GM12878 (cell line): ENCODE data around the gene CLK2. TPM values are rescaled to one million over a fixed set of nuclear protein-coding genes. Genes with fewer than 3 reads are reported as not detected.

Experiments
- BRCA1 ChIP-seq: IDR thresholded peaks from 2 replicates; pipeline ENCODE4 v1.6.1; 2011; ENCODE audit warnings: low read depth, low read length, improper control_type of control experiment
- CHD1 ChIP-seq: IDR thresholded peaks from 2 replicates; pipeline ENCODE4 v1.6.1; 2012; ENCODE audit warnings: low read depth, low read length, improper control_type of control experiment
- CHD4 ChIP-seq: fragments of 200-600 bp; sonication (generic); IDR thresholded peaks from 2 replicates; pipeline ENCODE4 v1.6.1; 2016; ENCODE audit warnings: mild to moderate bottlenecking
- EGR1 ChIP-seq, 2 experiments: IDR thresholded peaks; 1 replicate in 1 of 2; 2 replicates in 1 of 2; pipeline ENCODE4 v1.6.1; 2011 to 2012; ENCODE audit warnings: low read depth in 2 of 2, low read length in 2 of 2, borderline replicate concordance in 1 of 2, mild to moderate bottlenecking in 1 of 2, moderate library complexity in 1 of 2
- EP300 ChIP-seq, 2 experiments: fragments of 150-350 bp in 1 of 2; IDR thresholded peaks; 2 replicates each; pipeline ENCODE4 v1.6.1; 2011 to 2012; ENCODE audit warnings: low read depth in 2 of 2, low read length in 2 of 2, borderline replicate concordance in 1 of 2, improper control_type of control experiment in 1 of 2, inconsistent platforms in 1 of 2; ENCODE audit not compliant: control insufficient read depth in 1 of 2
- HCFC1 ChIP-seq: fragments of 150-350 bp; IDR thresholded peaks from 2 replicates; pipeline ENCODE4 v1.6.1; 2014; ENCODE audit warnings: low read length
- HDAC2 ChIP-seq: fragments of 200-600 bp; sonication (generic); IDR thresholded peaks from 2 replicates; pipeline ENCODE4 v1.6.1; 2017
- MTA3 ChIP-seq: IDR thresholded peaks from 2 replicates; pipeline ENCODE4 v1.6.1; 2012; ENCODE audit warnings: low read length, inconsistent platforms, borderline replicate concordance
- NFYA ChIP-seq: IDR thresholded peaks from 2 replicates; pipeline ENCODE4 v1.6.1; 2011; ENCODE audit warnings: low read depth, mild to moderate bottlenecking, low read length, improper control_type of control experiment, borderline replicate concordance
- NR2C2 ChIP-seq: IDR thresholded peaks from 2 replicates; pipeline ENCODE4 v1.6.1; 2011; ENCODE audit warnings: borderline replicate concordance, low read depth; ENCODE audit not compliant: control insufficient read depth, insufficient read length
- SP1 ChIP-seq: IDR thresholded peaks from one replicate; pipeline ENCODE4 v1.6.1; 2011; ENCODE audit warnings: low read depth, low read length
- SUPT20H ChIP-seq: IDR thresholded peaks from 2 replicates; pipeline ENCODE4 v1.6.1; 2011; ENCODE audit warnings: low read depth, mild to moderate bottlenecking, low read length, moderate library complexity, borderline replicate concordance; ENCODE audit not compliant: control insufficient read depth
- TBL1XR1 ChIP-seq: IDR thresholded peaks from 2 replicates; pipeline ENCODE4 v1.6.1; 2012; ENCODE audit warnings: low read depth, low read length, improper control_type of control experiment
- TCF3 ChIP-seq: IDR thresholded peaks from 2 replicates; pipeline ENCODE4 v1.6.1; 2012; ENCODE audit warnings: low read depth, mild to moderate bottlenecking, low read length, borderline replicate concordance; ENCODE audit not compliant: insufficient read depth
- ZNF217 ChIP-seq: fragments of 450-650 bp; IDR thresholded peaks from 2 replicates; pipeline ENCODE4 v1.6.1; 2017; ENCODE audit warnings: antibody characterized with exemption, mild to moderate bottlenecking
- polyA plus RNA-seq, 11 experiments: library from polyadenylated mRNA; depleted of rRNA in 4 of 11; unstranded in 6 of 11; stranded (reverse) in 5 of 11; fragments of >200 nt; fragmentation: Nextera tagmentation in 4 of 11; fragmentation: Illumina TruSeq in 1 of 11; extraction: Ambion mirVana in 4 of 11; extraction: Trizol in 1 of 11; gene quantifications; 1 replicate in 1 of 11; 2 replicates in 10 of 11; pipeline versions ENCODE4 v1.2.1 to v1.2.3, GENCODE V29; 2011 to 2016; ENCODE audit warnings: inconsistent platforms in 2 of 11, missing spikeins in 2 of 11, low read depth in 1 of 11
- total RNA-seq, 4 experiments: library from RNA; depleted of rRNA in 3 of 4; stranded (reverse); fragments of >200 nt in 3 of 4; fragmentation: Illumina TruSeq in 1 of 4; extraction: Trizol in 1 of 4; gene quantifications; 2 replicates each; pipeline versions ENCODE4 v1.2.1 to v1.2.3, GENCODE V29; 2013 to 2021
- TF ChIP-seq, protein P1 (sequence below): fragments of 450-650 bp; IDR thresholded peaks from 2 replicates; pipeline ENCODE4 v1.6.1; 2017; ENCODE audit warnings: mild to moderate bottlenecking, low read depth, inconsistent platforms; ENCODE audit not compliant: poor library complexity, severe bottlenecking
- TF ChIP-seq, protein P2 (sequence below): fragments of 450-650 bp; IDR thresholded peaks from 2 replicates; pipeline ENCODE4 v1.6.1; 2017; ENCODE audit warnings: mild to moderate bottlenecking, moderate library complexity
- TF ChIP-seq, protein P3 (sequence below): fragments of 450-650 bp; formaldehyde crosslinking; IDR thresholded peaks from 2 replicates; pipeline ENCODE4 v1.4.0; 2022; ENCODE audit warnings: mild to moderate bottlenecking, moderate library complexity
- TF ChIP-seq, protein P4 (sequence below): fragments of 450-650 bp; IDR thresholded peaks from 2 replicates; pipeline ENCODE4 v1.6.1; 2016; ENCODE audit warnings: mild to moderate bottlenecking

CLK2 gene
- total and polyA plus RNA-seq, 10 of the 15 experiments (the other 5 are each of a cell fraction or from before 2014, with no cell fraction given), result 11.1 to 83.7 (median 36.7) TPM

DNA sequence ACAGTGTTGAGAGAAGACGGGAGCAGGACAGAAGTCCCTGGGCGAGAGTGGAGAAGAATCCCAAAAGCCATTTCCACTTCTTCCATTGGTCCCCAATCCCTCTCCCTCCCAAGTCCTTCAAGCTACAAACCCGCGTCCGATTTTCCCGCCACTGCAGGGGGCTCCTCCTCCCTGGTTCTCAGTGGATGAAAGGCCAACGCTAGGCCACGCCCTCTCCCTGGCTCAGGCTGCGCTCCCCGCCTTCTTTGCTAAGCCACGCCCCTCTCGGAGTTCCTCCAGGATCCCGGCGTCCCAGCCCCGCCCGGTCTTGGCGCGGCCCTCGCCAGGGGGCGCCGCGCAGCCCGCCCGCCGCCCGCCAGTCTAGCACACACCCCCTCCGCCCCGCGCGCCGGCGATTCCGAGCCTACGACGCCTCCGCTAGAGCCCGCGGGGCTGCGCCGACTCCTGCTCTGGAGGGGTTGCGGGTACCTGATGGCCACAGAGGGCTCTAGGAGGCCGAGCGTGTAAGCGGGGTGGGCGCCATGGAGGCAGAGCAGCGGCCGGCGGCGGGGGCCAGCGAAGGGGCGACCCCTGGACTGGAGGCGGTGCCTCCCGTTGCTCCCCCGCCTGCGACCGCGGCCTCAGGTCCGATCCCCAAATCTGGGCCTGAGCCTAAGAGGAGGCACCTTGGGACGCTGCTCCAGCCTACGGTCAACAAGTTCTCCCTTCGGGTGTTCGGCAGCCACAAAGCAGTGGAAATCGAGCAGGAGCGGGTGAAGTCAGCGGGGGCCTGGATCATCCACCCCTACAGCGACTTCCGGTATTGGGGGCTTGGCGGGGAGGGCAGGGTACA lies 4.0 kb upstream of the CLK2 start, which contains the start of gene HCN3 (continued):
- TF ChIP-seq, protein P1, sequence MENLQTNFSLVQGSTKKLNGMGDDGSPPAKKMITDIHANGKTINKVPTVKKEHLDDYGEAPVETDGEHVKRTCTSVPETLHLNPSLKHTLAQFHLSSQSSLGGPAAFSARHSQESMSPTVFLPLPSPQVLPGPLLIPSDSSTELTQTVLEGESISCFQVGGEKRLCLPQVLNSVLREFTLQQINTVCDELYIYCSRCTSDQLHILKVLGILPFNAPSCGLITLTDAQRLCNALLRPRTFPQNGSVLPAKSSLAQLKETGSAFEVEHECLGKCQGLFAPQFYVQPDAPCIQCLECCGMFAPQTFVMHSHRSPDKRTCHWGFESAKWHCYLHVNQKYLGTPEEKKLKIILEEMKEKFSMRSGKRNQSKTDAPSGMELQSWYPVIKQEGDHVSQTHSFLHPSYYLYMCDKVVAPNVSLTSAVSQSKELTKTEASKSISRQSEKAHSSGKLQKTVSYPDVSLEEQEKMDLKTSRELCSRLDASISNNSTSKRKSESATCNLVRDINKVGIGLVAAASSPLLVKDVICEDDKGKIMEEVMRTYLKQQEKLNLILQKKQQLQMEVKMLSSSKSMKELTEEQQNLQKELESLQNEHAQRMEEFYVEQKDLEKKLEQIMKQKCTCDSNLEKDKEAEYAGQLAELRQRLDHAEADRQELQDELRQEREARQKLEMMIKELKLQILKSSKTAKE, result no peak
- TF ChIP-seq NR2C2, result no peak
- TF ChIP-seq SP1, result peak; percentile 82
- TF ChIP-seq HDAC2, result no peak
- TF ChIP-seq, protein P2, sequence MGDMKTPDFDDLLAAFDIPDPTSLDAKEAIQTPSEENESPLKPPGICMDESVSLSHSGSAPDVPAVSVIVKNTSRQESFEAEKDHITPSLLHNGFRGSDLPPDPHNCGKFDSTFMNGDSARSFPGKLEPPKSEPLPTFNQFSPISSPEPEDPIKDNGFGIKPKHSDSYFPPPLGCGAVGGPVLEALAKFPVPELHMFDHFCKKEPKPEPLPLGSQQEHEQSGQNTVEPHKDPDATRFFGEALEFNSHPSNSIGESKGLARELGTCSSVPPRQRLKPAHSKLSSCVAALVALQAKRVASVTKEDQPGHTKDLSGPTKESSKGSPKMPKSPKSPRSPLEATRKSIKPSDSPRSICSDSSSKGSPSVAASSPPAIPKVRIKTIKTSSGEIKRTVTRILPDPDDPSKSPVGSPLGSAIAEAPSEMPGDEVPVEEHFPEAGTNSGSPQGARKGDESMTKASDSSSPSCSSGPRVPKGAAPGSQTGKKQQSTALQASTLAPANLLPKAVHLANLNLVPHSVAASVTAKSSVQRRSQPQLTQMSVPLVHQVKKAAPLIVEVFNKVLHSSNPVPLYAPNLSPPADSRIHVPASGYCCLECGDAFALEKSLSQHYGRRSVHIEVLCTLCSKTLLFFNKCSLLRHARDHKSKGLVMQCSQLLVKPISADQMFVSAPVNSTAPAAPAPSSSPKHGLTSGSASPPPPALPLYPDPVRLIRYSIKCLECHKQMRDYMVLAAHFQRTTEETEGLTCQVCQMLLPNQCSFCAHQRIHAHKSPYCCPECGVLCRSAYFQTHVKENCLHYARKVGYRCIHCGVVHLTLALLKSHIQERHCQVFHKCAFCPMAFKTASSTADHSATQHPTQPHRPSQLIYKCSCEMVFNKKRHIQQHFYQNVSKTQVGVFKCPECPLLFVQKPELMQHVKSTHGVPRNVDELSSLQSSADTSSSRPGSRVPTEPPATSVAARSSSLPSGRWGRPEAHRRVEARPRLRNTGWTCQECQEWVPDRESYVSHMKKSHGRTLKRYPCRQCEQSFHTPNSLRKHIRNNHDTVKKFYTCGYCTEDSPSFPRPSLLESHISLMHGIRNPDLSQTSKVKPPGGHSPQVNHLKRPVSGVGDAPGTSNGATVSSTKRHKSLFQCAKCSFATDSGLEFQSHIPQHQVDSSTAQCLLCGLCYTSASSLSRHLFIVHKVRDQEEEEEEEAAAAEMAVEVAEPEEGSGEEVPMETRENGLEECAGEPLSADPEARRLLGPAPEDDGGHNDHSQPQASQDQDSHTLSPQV, result no peak
- no peak for TF ChIP-seq CHD4
- no peak for TF ChIP-seq EP300 (IDR thresholded peaks at IDR 0.05; ENCODE audit: borderline replicate concordance in 1 of 2, control insufficient read depth in 1 of 2, low read depth in 2 of 2, low read length in 2 of 2)
- no peak for TF ChIP-seq ZNF217
- no peak for TF ChIP-seq BRCA1
- no peak for TF ChIP-seq MTA3
- no peak for TF ChIP-seq NFYA
- TF ChIP-seq, protein P3, sequence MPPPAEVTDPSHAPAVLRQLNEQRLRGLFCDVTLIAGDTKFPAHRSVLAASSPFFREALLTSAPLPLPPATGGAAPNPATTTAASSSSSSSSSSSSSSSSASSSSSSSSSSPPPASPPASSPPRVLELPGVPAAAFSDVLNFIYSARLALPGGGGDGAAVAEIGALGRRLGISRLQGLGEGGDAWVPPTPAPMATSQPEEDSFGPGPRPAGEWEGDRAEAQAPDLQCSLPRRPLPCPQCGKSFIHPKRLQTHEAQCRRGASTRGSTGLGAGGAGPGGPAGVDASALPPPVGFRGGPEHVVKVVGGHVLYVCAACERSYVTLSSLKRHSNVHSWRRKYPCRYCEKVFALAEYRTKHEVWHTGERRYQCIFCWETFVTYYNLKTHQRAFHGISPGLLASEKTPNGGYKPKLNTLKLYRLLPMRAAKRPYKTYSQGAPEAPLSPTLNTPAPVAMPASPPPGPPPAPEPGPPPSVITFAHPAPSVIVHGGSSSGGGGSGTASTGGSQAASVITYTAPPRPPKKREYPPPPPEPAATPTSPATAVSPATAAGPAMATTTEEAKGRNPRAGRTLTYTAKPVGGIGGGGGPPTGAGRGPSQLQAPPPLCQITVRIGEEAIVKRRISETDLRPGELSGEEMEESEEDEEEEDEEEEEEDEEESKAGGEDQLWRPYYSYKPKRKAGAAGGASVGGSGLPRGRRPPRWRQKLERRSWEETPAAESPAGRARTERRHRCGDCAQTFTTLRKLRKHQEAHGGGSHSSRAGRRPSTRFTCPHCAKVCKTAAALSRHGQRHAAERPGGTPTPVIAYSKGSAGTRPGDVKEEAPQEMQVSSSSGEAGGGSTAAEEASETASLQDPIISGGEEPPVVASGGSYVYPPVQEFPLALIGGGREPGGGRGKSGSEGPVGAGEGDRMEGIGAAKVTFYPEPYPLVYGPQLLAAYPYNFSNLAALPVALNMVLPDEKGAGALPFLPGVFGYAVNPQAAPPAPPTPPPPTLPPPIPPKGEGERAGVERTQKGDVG (CRISPR knock-in tag), result no peak
- no peak; the same call in 1 of the 2 replicates for TF ChIP-seq HCFC1
- TF ChIP-seq TCF3, result no peak
- TF ChIP-seq, protein P4, sequence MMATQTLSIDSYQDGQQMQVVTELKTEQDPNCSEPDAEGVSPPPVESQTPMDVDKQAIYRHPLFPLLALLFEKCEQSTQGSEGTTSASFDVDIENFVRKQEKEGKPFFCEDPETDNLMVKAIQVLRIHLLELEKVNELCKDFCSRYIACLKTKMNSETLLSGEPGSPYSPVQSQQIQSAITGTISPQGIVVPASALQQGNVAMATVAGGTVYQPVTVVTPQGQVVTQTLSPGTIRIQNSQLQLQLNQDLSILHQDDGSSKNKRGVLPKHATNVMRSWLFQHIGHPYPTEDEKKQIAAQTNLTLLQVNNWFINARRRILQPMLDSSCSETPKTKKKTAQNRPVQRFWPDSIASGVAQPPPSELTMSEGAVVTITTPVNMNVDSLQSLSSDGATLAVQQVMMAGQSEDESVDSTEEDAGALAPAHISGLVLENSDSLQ, result no peak
- TF ChIP-seq CHD1, result no peak
- no peak for TF ChIP-seq SUPT20H
- TF ChIP-seq EGR1 (IDR thresholded peaks at IDR 0.05; ENCODE audit: borderline replicate concordance in 1 of 2, low read depth in 2 of 2, low read length in 2 of 2), result peak in 1 of 2 experiments; percentile 57; a peak in 1 of 3 replicates
- TF ChIP-seq TBL1XR1, result no peak
